GM23338 (cell line): ENCODE measurements around the gene CDH23. TPM values are rescaled to one million over a fixed set of nuclear protein-coding genes. Genes with fewer than 3 reads are reported as not detected.

Experiments
- ATAC-seq: fragments of 200-7000 bp; cut with Tn5 transposase; 3 replicates; pipeline ENCODE4 v1.9.1; 2020
- DNase-seq: peaks from one replicate; pipeline ENCODE4 v3.0.0-alpha.2; 2015; ENCODE audit warnings: low spot score
- H2AFZ ChIP-seq: fragments of 200-600 bp; sonication (generic); 2 replicates; pipeline ENCODE4 v1.8.0; 2016; ENCODE audit warnings: antibody characterized with exemption, mild to moderate bottlenecking, moderate library complexity
- H3F3A ChIP-seq: fragments of 200-600 bp; sonication (generic); replicated peaks from 2 replicates; pipeline ENCODE4 v1.8.0; 2017; ENCODE audit warnings: antibody characterized with exemption, mixed run types, low read depth
- H3K27ac ChIP-seq: fragments of 200-600 bp; sonication (generic); 2 replicates; pipeline ENCODE4 v1.6.1; 2016; ENCODE audit warnings: low read depth
- H3K27me3 ChIP-seq: fragments of 200-600 bp; sonication (generic); 2 replicates; pipeline ENCODE4 v1.8.0; 2016; ENCODE audit warnings: mild to moderate bottlenecking, mixed run types, moderate library complexity; ENCODE audit not compliant: insufficient read depth
- H3K36me3 ChIP-seq: fragments of 200-600 bp; sonication (generic); 2 replicates; pipeline ENCODE4 v1.8.0; 2016; ENCODE audit warnings: mild to moderate bottlenecking; ENCODE audit not compliant: insufficient read depth
- H3K4me1 ChIP-seq: fragments of 200-600 bp; sonication (generic); 2 replicates; pipeline ENCODE4 v1.8.0; 2016; ENCODE audit warnings: mild to moderate bottlenecking, moderate library complexity; ENCODE audit not compliant: insufficient read depth
- H3K4me2 ChIP-seq: fragments of 200-600 bp; sonication (generic); 2 replicates; pipeline ENCODE4 v1.7.1; 2017; ENCODE audit warnings: mixed run types
- H3K4me3 ChIP-seq: fragments of 200-600 bp; sonication (generic); 2 replicates; pipeline ENCODE4 v1.6.1; 2016; ENCODE audit warnings: mixed run types
- H3K79me2 ChIP-seq: fragments of 200-600 bp; sonication (generic); replicated peaks from 2 replicates; pipeline ENCODE4 v1.8.0; 2017; ENCODE audit warnings: mild to moderate bottlenecking; ENCODE audit not compliant: insufficient read depth
- H3K9me2 ChIP-seq: fragments of 200-600 bp; sonication (generic); 2 replicates; pipeline ENCODE4 v1.8.0; 2017; ENCODE audit not compliant: insufficient read depth
- H4K20me1 ChIP-seq: fragments of 200-600 bp; sonication (generic); replicated peaks from 2 replicates; pipeline ENCODE4 v1.8.0; 2017; ENCODE audit warnings: mild to moderate bottlenecking; ENCODE audit not compliant: insufficient read depth
- H3K27ac Mint-ChIP-seq: 2 replicates; pipeline ENCODE4 v1.8.0; 2020; ENCODE audit warnings: inconsistent platforms, mild to moderate bottlenecking, moderate library complexity, mixed read lengths
- H3K27me3 Mint-ChIP-seq: 3 replicates; pipeline ENCODE4 v1.8.0; 2022; ENCODE audit warnings: low read depth, mild to moderate bottlenecking, moderate library complexity, mixed read lengths, inconsistent platforms; ENCODE audit not compliant: insufficient read depth, poor library complexity
- H3K36me3 Mint-ChIP-seq: 3 replicates; pipeline ENCODE4 v1.8.0; 2021; ENCODE audit warnings: low read depth, mild to moderate bottlenecking, inconsistent platforms, moderate library complexity, mixed read lengths
- H3K4me1 Mint-ChIP-seq: 3 replicates; pipeline ENCODE4 v1.8.0; 2020; ENCODE audit warnings: mild to moderate bottlenecking, inconsistent platforms, mixed read lengths
- H3K4me3 Mint-ChIP-seq: 3 replicates; pipeline ENCODE4 v1.8.0; 2021; ENCODE audit warnings: moderate library complexity, mild to moderate bottlenecking, inconsistent platforms, mixed read lengths
- H3K9me3 Mint-ChIP-seq: 3 replicates; pipeline ENCODE4 v1.8.0; 2020; ENCODE audit warnings: moderate library complexity, mild to moderate bottlenecking, inconsistent platforms, mixed read lengths
- CREB1 ChIP-seq: fragments of 250-450 bp; sonication (Bioruptor Pico); IDR thresholded peaks from 2 replicates; pipeline ENCODE4 v1.5.0; 2020; ENCODE audit warnings: low read depth, mild to moderate bottlenecking, moderate library complexity
- EZH2 ChIP-seq: fragments of 200-600 bp; sonication (generic); IDR thresholded peaks from one replicate; pipeline ENCODE4 v1.8.0; 2017; ENCODE audit warnings: antibody characterized with exemption, mild to moderate bottlenecking, low read depth; ENCODE audit not compliant: unreplicated experiment
- EZH2phosphoT487 ChIP-seq: fragments of 200-600 bp; sonication (generic); IDR thresholded peaks from one replicate; pipeline ENCODE4 v1.8.1; 2018; ENCODE audit warnings: antibody characterized with exemption; ENCODE audit not compliant: unreplicated experiment
- JUNB ChIP-seq: IDR thresholded peaks from one replicate; pipeline ENCODE4 v1.6.1; 2016; ENCODE audit warnings: antibody characterized with exemption; ENCODE audit not compliant: unreplicated experiment
- NANOG ChIP-seq: IDR thresholded peaks from 2 replicates; pipeline ENCODE4 v1.6.1; 2016; ENCODE audit warnings: antibody characterized with exemption, borderline replicate concordance
- POLR2AphosphoS5 ChIP-seq: IDR thresholded peaks from 2 replicates; pipeline ENCODE4 v1.6.1; 2016; ENCODE audit warnings: antibody characterized with exemption, low read depth
- REST ChIP-seq: IDR thresholded peaks from one replicate; pipeline ENCODE4 v1.6.1; 2018; ENCODE audit warnings: antibody characterized with exemption; ENCODE audit not compliant: unreplicated experiment
- STAT1 ChIP-seq: IDR thresholded peaks from one replicate; pipeline ENCODE4 v1.6.1; 2016; ENCODE audit warnings: antibody characterized with exemption; ENCODE audit not compliant: unreplicated experiment
- ZNF114 ChIP-seq: fragments of 250-450 bp; sonication (Bioruptor Pico); IDR thresholded peaks from 2 replicates; pipeline ENCODE4 v1.5.0; 2020; ENCODE audit warnings: mild to moderate bottlenecking, moderate library complexity
- ZNF331 ChIP-seq: fragments of 250-450 bp; sonication (Bioruptor Pico); IDR thresholded peaks from 2 replicates; pipeline ENCODE4 v1.5.0; 2020; ENCODE audit warnings: low read depth, mild to moderate bottlenecking, moderate library complexity
- ZNF462 ChIP-seq: fragments of 250-450 bp; sonication (Bioruptor Pico); IDR thresholded peaks from 2 replicates; pipeline ENCODE4 v1.5.0; 2020; ENCODE audit warnings: mild to moderate bottlenecking, moderate library complexity
- polyA plus RNA-seq: library from polyadenylated mRNA; unstranded; fragments of >200 nt; fragmentation: Nextera tagmentation; extraction: Ambion mirVana; gene quantifications from 2 replicates; pipeline ENCODE4 v1.2.1, GENCODE V29; 2016
- total RNA-seq: library from RNA; depleted of rRNA; stranded (reverse); fragments of >200 nt; shearing (Covaris generic); gene quantifications from 2 replicates; pipeline ENCODE4 v1.2.3, GENCODE V29; 2014

Gene CDH23
- total and polyA plus RNA-seq, 2 experiments from 2014 or later, result 0.95 to 4.3 TPM

GRCh38 chr10:71371750-71372166 is 25.0 kb upstream of the CDH23 start:
- Mint-ChIP-seq H3K4me3 (no peak overlapping the region), H3K4me1 (no peaks in the 10 kb centered on the region), H3K27ac (no peak overlapping the region), H3K27me3 (no peaks in the 10 kb centered on the region), H3K9me3 (no peaks in the 10 kb centered on the region), H3K36me3 (no peaks in the 10 kb centered on the region)
- DNase-seq, result no peak
- Histone ChIP-seq H3F3A (no peaks in the 10 kb centered on the region), H4K20me1 (0 out of 2 replicates have a peak, but pooled peaks cover 4% of the 10 kb centered on the region), H3K4me3 (no peak overlapping the region), H3K79me2 (no peaks in the 10 kb centered on the region), H2AFZ (no peak overlapping the region), H3K36me3 (no peaks in the 10 kb centered on the region), H3K9me2 (no peaks in the 10 kb centered on the region), H3K27me3 (no peaks in the 10 kb centered on the region), H3K4me2 (no peak overlapping the region), H3K27ac (no peak overlapping the region), H3K4me1 (peaks cover 4% of the 10 kb centered on the region; the same call in 1 of the 2 replicates)
- no peak for TF ChIP-seq STAT1
- TF ChIP-seq NANOG, result no peak
- TF ChIP-seq JUNB, result no peak
- TF ChIP-seq EZH2phosphoT487, result no peak
- TF ChIP-seq REST, result no peak
- no peak for TF ChIP-seq ZNF114
- ATAC-seq, result no peak

- Histone ChIP-seq H3K4me3 (no peak overlapping the region), H3K36me3 (no peaks in the 10 kb centered on the region), H3K27me3 (no peaks in the 10 kb centered on the region), H3K4me1 (peaks cover 6% of the 10 kb centered on the region; the same call in 1 of the 2 replicates), H3F3A (no peaks in the 10 kb centered on the region), H3K4me2 (no peak overlapping the region), H3K9me2 (no peaks in the 10 kb centered on the region), H4K20me1 (0 out of 2 replicates have a peak, but pooled peaks cover 4% of the 10 kb centered on the region), H3K27ac (no peak overlapping the region), H2AFZ (no peak overlapping the region), H3K79me2 (no peaks in the 10 kb centered on the region)
- Mint-ChIP-seq H3K27me3 (no peaks in the 10 kb centered on the region), H3K4me1 (peaks cover 4% of the 10 kb centered on the region; the same call in 2 of the 3 replicates), H3K9me3 (no peaks in the 10 kb centered on the region), H3K27ac (no peak overlapping the region), H3K36me3 (no peaks in the 10 kb centered on the region), H3K4me3 (no peak overlapping the region)
- ATAC-seq (no peak), DNase-seq (no peak)
- TF ChIP-seq ZNF462 (CRISPR knock-in tag) (no peak), POLR2AphosphoS5 (no peak), CREB1 (CRISPR knock-in tag) (no peak), EZH2 (no peak), EZH2phosphoT487 (no peak), ZNF331 (CRISPR knock-in tag) (no peak), ZNF114 (no peak)
These were observed 23.7 kb upstream of the CDH23 start for GRCh38 chr10:71372882-71373495.
